ENCODE results near the gene NGRN. TPM values are rescaled to one million over a fixed set of nuclear protein-coding genes. Genes with fewer than 3 reads are reported as not detected.
A peak's percentile ranks its signal among the peaks of the same experiment; 100 is the strongest.

Gene NGRN
- total RNA-seq, 2 experiments from 2014 or later = 40.0 to 65.0 TPM

DNA sequence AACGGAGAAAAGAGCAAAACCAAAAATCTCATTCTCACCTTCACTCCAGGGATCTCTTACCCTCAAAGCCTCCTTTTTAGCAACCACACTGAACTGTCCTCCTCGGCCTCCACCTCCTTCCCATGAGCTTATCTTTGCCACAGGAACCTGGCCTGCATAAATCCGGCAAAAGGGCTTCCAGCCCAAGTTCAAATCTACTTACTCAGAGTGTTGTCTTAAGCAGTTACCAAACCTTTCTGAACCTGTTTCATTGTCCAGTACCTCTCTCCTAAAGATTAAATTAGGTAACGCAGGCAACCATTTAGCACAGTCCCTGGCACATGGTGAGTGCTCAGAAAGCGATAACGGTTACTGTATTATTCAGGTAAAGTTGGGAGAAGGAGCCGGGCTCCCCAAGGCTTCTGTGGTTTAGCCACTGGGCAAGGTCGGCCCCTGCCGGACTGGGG lies 32.5 kb upstream of the NGRN start:
- DNase-seq (ENCODE audit: low spot score) = no peak
- Histone ChIP-seq H3K9me2 (ENCODE audit: insufficient read depth, low read length) (no peaks in the 10 kb centered on the region), H3K4me2 (ENCODE audit: low read length) (peak overlapping the region; percentile 93), H3K4me1 (ENCODE audit: insufficient read depth, low read length, poor library complexity, severe bottlenecking) (peaks cover 31% of the 10 kb centered on the region), H3K79me2 (ENCODE audit: insufficient read depth, low read depth, low read length) (peaks cover 20% of the 10 kb centered on the region; the same call in 1 of the 2 replicates), H3K9me3 (ENCODE audit: low read length) (no peaks in the 10 kb centered on the region), H3K36me3 (ENCODE audit: insufficient read depth, low read length) (peaks cover 35% of the 10 kb centered on the region), H4K20me1 (ENCODE audit: insufficient read depth, low read length) (no peaks in the 10 kb centered on the region), H3K27ac (ENCODE audit: low read depth, low read length, poor library complexity, severe bottlenecking) (peak overlapping the region; percentile 73), H2AFZ (ENCODE audit: low read length) (peak overlapping the region; percentile 56; the same call in 1 of the 2 replicates), H3K4me3 (ENCODE audit: low read depth, low read length, poor library complexity, severe bottlenecking) (peak overlapping the region; percentile 79)
- no TSS peak for BruUV-seq (replicated peaks)
- CTCF ChIA-PET (ENCODE audit: unreplicated experiment) = interaction anchor here (0.6 to 0.8 kb wide), 2 partner anchors 61 to 873 kb away, joined by 3 read pairs; no protein-coding TSS in a partner anchor
- intact Hi-C loops (cut with micrococcal nuclease; ENCODE audit: unreplicated experiment) = loop anchor here (2.0 to 10.0 kb wide), 5 partner anchors 42 to 762 kb away; partner anchors contain the start of genes IDH2 and PRC1
- TF ChIP-seq CTCF (conservative IDR thresholded peaks at IDR 0.05; ENCODE audit: low read length) (peak; percentile 62), EZH2phosphoT487 (IDR thresholded peaks at IDR 0.05; ENCODE audit: borderline replicate concordance, low read depth, low read length) (no peak)
- POLR2A ChIA-PET = interaction anchor here (0.5 to 3.5 kb wide), 8 partner anchors 11 to 554 kb away, joined by 3 to 23 read pairs (median 4); partner anchors contain the start of genes NGRN and SEMA4B

DNA sequence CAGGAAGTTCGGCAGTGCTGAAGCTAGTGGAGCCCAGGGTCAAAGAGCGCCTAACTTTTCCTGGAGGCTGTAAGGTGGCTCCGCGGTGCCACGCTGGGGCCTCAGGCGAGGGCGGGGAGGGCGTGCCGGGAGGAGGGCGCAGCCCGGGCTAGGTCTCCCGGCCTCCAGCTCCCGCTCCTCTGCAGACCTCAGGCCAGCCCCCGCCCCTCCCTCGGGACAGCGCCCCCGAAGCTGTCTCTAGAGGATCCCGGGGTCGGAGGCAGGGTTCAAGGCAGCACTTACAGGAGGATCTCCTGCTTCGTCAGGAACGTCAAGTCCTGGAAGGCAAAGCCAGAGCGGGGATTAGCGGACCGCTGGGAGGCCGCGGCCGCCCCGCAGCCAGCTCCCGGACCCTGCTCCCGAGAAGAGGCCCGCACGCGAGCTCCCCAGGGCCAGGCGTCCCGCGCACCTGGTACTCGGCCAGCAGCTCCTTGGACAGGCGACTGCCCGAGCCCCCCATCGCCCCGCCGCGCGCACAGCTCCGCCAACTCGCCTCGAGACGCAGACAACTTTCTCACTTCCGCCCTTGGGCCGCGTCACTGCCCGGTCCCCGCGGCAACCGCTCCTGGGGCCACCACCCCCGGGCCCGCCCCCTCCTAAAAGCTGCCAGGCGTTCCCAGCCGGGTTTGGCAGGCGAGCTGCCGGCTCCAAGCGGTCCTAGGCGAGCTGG lies 31.9 kb upstream of the NGRN start, which contains the start of gene CIB1:
CIB1 (minus strand) TSS at position 555 of the 709 bp plus-strand sequence; CDS start at position 499, 56 bp downstream.
- BruUV-seq (replicated peaks) = no TSS peak
- Histone ChIP-seq H3K4me2 (ENCODE audit: low read length) (peak within 1 kb of the TSS; percentile 96), H3K27ac (ENCODE audit: low read depth, low read length, poor library complexity, severe bottlenecking) (peak within 1 kb of the TSS; percentile 73), H3K9me3 (ENCODE audit: low read length) (no peaks in the 10 kb centered on the region), H3K9me2 (ENCODE audit: insufficient read depth, low read length) (no peaks in the 10 kb centered on the region), H3K4me1 (ENCODE audit: insufficient read depth, low read length, poor library complexity, severe bottlenecking) (peaks cover 31% of the 10 kb centered on the region), H3K4me3 (ENCODE audit: low read depth, low read length, poor library complexity, severe bottlenecking) (peak within 1 kb of the TSS; percentile 79), H3K79me2 (ENCODE audit: insufficient read depth, low read depth, low read length) (peaks cover 20% of the 10 kb centered on the region; the same call in 1 of the 2 replicates), H2AFZ (ENCODE audit: low read length) (peak within 1 kb of the TSS; percentile 94), H4K20me1 (ENCODE audit: insufficient read depth, low read length) (no peaks in the 10 kb centered on the region), H3K36me3 (ENCODE audit: insufficient read depth, low read length) (peaks cover 35% of the 10 kb centered on the region)
- ChIA-PET CTCF (ENCODE audit: unreplicated experiment) (interaction anchor here (0.6 kb wide), 1 partner anchor 874 kb away, joined by 3 read pairs; no protein-coding TSS in a partner anchor), POLR2A (interaction anchor here (0.6 to 3.5 kb wide), 20 partner anchors 11 to 134 kb away, joined by 3 to 23 read pairs (median 3); partner anchors contain the start of genes NGRN and SEMA4B)
- TF ChIP-seq CTCF (conservative IDR thresholded peaks at IDR 0.05; ENCODE audit: low read length) (0 out of 2 replicates have a peak, but pooled peaks have one; percentile 18), EZH2phosphoT487 (IDR thresholded peaks at IDR 0.05; ENCODE audit: borderline replicate concordance, low read depth, low read length) (no peak)
- DNase-seq (ENCODE audit: low spot score) = peak; percentile 97
- intact Hi-C loops (cut with micrococcal nuclease; ENCODE audit: unreplicated experiment) = loop anchor here (1.0 to 10.0 kb wide), 6 partner anchors 32 to 761 kb away; partner anchors contain the start of genes IDH2, NGRN and PRC1

Measured in OCI-LY7 (cell line).